Cardiac muscle cell (in vitro differentiated cells and primary cell): ENCODE results near the gene SFN. TPM values are rescaled to one million over a fixed set of nuclear protein-coding genes. Genes with fewer than 3 reads are reported as not detected.

Source experiments
- DNase-seq, 2 donors: peaks; one replicate each; pipeline versions ENCODE4 v3.0.0 to v3.0.0-alpha.2; 2010 to 2017; ENCODE audit warnings: low read depth in 1 of 2, low spot score in 1 of 2
- H3K27ac ChIP-seq: fragments of 200-600 bp; sonication (generic); 2 replicates; pipeline ENCODE4 v1.5.1; 2016
- H3K27me3 ChIP-seq: fragments of 200-600 bp; sonication (generic); 2 replicates; pipeline ENCODE4 v1.6.0; 2016; ENCODE audit warnings: control low read depth
- H3K36me3 ChIP-seq: fragments of 200-600 bp; sonication (generic); 2 replicates; pipeline ENCODE4 v1.5.1; 2016; ENCODE audit warnings: control low read depth
- H3K4me1 ChIP-seq: fragments of 200-600 bp; sonication (generic); 2 replicates; pipeline ENCODE4 v1.8.1; 2017; ENCODE audit warnings: low read depth, mild to moderate bottlenecking, mixed run types
- H3K4me3 ChIP-seq: fragments of 200-600 bp; sonication (generic); 2 replicates; pipeline ENCODE4 v1.5.1; 2016; ENCODE audit warnings: mild to moderate bottlenecking
- H3K9me3 ChIP-seq: fragments of 200-600 bp; sonication (generic); 2 replicates; pipeline ENCODE4 v1.5.1; 2017; ENCODE audit warnings: low read depth, mild to moderate bottlenecking, control low read depth
- polyA plus RNA-seq: library from polyadenylated mRNA; unstranded; fragments of >200 nt; fragmentation: Nextera tagmentation; extraction: Ambion mirVana; gene quantifications from 2 replicates; pipeline ENCODE4 v1.2.1, GENCODE V29; 2016
- total RNA-seq: library from RNA; depleted of rRNA; stranded (reverse); fragments of >200 nt; gene quantifications from 2 replicates; pipeline ENCODE4 v1.2.3, GENCODE V29; 2016
- TF ChIP-seq, protein P1 (sequence below): IDR thresholded peaks from 2 replicates; pipeline ENCODE4 v1.5.1; 2012; ENCODE audit warnings: low read depth, mild to moderate bottlenecking, low read length

SFN gene
- total and polyA plus RNA-seq, 2 experiments from 2014 or later = 0.13 to 0.15 TPM

DNA sequence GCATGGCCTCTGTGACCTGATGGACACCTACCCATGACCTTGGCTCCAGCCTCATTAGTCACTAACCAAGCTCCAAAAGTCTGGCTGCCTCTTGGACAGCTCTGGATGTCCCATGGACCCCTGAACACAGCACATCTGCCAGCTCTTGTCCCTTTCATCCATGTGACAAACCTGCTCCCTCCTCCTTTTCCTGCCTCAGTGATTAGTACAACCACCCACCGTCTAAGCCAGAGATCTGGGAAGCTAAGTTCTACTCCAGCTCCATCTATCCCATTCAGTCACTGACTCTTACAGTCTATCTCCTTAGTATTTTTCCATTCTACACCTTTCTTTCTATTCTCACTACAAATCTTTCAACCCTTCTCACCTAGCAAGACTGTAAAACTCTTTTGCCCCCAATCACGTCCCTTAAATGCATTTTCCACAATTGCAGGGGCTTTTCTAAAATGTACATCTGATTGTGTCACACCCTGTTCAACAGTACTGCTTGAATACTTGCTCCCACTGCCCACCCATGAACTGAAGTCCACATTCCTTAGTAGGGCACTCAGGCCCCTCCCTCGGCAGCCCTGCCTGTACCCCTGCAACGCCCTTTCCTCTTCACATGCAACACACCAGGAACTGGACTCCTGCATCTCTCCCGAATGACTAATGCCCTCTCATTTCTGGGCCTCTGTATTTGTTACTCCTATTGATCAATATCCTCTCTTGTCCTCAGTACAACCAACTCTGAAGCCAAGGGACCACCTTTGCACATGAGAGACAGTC, 19.9 kb downstream of the SFN start:
- no peak for DNase-seq
- no peaks in the 10 kb centered on the region for H3K27me3 ChIP-seq
- no peak overlapping the region for H3K4me3 ChIP-seq
- no peaks in the 10 kb centered on the region for H3K4me1 ChIP-seq
- no peak overlapping the region for H3K27ac ChIP-seq
- TF ChIP-seq, protein P1, sequence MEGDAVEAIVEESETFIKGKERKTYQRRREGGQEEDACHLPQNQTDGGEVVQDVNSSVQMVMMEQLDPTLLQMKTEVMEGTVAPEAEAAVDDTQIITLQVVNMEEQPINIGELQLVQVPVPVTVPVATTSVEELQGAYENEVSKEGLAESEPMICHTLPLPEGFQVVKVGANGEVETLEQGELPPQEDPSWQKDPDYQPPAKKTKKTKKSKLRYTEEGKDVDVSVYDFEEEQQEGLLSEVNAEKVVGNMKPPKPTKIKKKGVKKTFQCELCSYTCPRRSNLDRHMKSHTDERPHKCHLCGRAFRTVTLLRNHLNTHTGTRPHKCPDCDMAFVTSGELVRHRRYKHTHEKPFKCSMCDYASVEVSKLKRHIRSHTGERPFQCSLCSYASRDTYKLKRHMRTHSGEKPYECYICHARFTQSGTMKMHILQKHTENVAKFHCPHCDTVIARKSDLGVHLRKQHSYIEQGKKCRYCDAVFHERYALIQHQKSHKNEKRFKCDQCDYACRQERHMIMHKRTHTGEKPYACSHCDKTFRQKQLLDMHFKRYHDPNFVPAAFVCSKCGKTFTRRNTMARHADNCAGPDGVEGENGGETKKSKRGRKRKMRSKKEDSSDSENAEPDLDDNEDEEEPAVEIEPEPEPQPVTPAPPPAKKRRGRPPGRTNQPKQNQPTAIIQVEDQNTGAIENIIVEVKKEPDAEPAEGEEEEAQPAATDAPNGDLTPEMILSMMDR = no peak
- no peaks in the 10 kb centered on the region for H3K9me3 ChIP-seq
- H3K36me3 ChIP-seq = peaks cover 41% of the 10 kb centered on the region

DNA sequence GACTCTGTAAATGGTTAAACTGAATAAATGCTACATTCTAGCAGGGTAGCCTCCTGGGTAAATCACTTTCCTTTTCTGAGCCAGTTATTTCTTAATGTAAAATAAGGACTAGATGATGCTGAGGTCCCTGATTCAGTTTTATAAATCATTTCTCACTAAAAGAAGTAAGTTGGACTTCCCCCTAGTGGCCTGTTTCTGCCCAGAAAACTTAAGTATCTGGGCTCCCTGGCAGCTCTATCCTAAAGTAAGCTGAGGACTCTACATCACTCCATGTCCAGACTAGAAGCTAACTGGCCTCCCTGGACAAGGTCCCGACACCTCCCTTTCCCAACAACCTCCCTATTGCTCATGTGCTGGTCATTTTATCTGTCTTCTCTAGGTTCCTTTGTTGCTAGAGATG, 24.2 kb downstream of the SFN start:
- TF ChIP-seq, protein P1 = peak; percentile 58
- peaks cover 36% of the 10 kb centered on the region for H3K36me3 ChIP-seq
- no peak overlapping the region for H3K27ac ChIP-seq
- DNase-seq = peak in 1 of 2 donors; percentile 61
- no peak overlapping the region for H3K4me3 ChIP-seq
- no peaks in the 10 kb centered on the region for H3K27me3 ChIP-seq
- peaks cover 6% of the 10 kb centered on the region for H3K4me1 ChIP-seq
- no peaks in the 10 kb centered on the region for H3K9me3 ChIP-seq

DNA sequence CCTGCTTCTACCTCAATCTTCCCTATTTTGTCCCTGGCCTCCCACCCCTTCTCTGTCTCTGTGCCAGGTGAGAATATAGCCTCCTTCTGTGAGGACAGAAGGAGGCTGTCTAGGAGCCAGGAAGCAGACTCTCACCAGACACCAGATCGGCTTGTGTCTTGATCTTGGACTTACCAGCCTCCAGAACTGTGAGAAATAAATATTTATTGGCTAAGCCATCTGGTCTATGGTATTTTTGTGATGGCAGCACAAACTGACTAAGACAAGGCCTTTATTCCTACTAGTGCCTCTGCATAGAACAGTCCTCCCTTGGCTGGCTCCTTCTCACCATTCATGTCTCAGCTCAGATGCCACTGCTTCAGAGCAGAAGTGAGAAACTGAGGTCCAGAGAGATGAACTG, 25.3 kb downstream of the SFN start:
- Histone ChIP-seq H3K4me3 (no peak overlapping the region), H3K27me3 (no peaks in the 10 kb centered on the region), H3K27ac (no peak overlapping the region), H3K4me1 (peaks cover 6% of the 10 kb centered on the region), H3K9me3 (no peaks in the 10 kb centered on the region), H3K36me3 (peaks cover 29% of the 10 kb centered on the region)
- TF ChIP-seq, protein P1 = no peak
- no peak for DNase-seq

DNA sequence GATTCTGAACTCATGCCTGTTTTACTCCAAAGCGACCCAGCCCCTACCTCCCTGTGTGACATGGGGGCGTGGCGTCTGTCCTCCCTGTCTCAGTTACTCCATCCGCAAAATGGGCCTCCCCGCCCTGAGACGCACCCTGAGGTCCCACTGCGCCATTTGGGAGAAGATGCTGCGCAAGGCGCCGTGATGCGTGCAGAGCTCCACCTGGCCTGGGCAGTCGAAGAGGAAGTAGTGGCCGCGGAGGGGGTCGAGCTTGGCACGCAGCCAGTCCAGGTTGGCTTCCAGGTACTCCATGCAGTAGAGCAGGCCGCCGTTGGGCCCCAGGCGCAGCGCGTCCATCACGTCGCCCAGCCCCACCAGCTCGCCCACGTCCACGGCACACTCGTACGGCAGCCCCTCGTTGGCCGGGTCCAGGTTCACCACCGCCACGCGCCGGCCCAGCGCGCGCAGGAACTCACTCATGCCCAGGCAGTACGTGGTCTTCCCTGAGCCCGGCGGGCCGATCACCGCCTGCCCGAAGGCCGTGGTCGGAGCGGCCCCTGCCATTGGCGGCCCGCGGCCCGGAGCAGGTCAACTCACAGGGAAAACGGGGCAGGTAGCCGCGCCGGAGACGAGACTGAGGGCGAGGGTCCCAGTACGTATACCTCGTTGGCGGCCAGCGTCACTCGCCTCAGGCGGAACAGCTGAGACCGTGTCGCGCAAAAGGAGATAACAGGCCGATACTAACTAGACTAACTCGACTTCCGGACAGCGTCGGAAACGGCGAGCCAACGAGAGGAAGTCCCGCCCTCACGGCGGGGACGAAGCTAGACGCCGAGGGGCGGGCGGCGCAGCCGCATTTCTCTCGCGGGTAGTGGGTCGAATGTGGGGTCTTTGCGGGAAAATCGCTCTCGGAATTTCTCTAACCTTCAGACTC, 26.9 kb downstream of the SFN start, which contains the start of gene GPN2:
GPN2 (minus strand) TSS at position 733 of the 916 bp plus-strand sequence; CDS start at position 546, 187 bp downstream.
- DNase-seq = peak; percentile 76 to 87
- no peaks in the 10 kb centered on the region for H3K9me3 ChIP-seq
- peaks cover 6% of the 10 kb centered on the region for H3K4me1 ChIP-seq
- peak within 1 kb of the TSS; percentile 84 for H3K4me3 ChIP-seq
- TF ChIP-seq, protein P1 = no peak
- peak within 1 kb of the TSS; percentile 96 for H3K27ac ChIP-seq
- peaks cover 21% of the 10 kb centered on the region for H3K36me3 ChIP-seq
- H3K27me3 ChIP-seq = no peaks in the 10 kb centered on the region

DNA sequence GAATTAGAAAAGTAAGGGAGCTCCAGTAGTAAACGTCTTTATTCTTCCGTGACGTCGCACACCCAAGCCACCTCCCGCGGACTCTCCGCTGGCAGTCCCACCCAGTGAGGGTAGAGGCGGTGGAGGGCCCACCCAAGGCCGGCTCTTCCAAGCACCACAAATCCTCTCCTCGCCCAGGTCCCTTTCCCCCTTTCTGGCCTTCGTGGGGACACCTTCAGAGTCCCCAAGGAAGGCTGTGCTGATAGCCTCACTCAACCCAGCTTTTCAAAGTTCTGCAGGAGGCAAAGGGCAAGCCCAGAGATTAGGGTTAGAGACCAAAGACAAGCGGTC, 27.5 kb downstream of the SFN start:
- no peaks in the 10 kb centered on the region for H3K27me3 ChIP-seq
- peaks cover 6% of the 10 kb centered on the region for H3K4me1 ChIP-seq
- peak overlapping the region; percentile 96 for H3K27ac ChIP-seq
- H3K9me3 ChIP-seq = no peaks in the 10 kb centered on the region
- DNase-seq = no peak
- TF ChIP-seq, protein P1 = no peak
- peaks cover 19% of the 10 kb centered on the region for H3K36me3 ChIP-seq
- H3K4me3 ChIP-seq = peak overlapping the region; percentile 84
